Hepatocyte (in vitro differentiated cells): Measurements from ENCODE around the gene SORCS2.

ENCODE experiments used
- EZH2 ChIP-seq: fragments of 200-600 bp; sonication (generic); IDR thresholded peaks from 2 replicates; pipeline ENCODE4 v1.6.1; 2016; ENCODE audit warnings: antibody characterized with exemption, mild to moderate bottlenecking, borderline replicate concordance
- EZH2phosphoT487 ChIP-seq: fragments of 200-600 bp; sonication (generic); IDR thresholded peaks from one replicate; pipeline ENCODE4 v1.6.1; 2018; ENCODE audit warnings: antibody characterized with exemption, mild to moderate bottlenecking, low read depth, moderate library complexity; ENCODE audit not compliant: unreplicated experiment, severe bottlenecking
- TF ChIP-seq, protein P1 (sequence below): fragments of 200-600 bp; sonication (generic); IDR thresholded peaks from 2 replicates; pipeline ENCODE4 v1.5.1; 2016; ENCODE audit warnings: antibody characterized with exemption, mild to moderate bottlenecking; ENCODE audit not compliant: poor library complexity

DNA sequence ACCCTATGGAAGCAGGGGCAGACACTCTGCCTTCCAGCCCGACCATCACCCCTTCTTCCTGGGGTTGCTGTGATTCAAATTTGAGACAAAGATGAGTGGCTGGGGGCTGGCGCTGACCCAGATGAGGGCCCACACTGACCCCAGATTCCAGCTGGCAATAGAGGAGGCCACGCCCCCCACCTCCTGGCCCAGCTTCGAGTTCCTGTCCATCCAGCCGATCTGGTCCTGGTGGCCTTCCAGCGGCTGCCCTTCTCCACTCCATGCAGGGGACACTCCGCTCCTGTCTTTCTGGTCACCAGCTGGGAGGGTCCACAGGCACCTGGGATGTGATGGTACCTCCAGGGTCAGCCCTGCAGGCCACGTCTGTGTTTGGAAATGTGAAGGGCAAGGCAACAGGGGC lies 340.9 kb downstream of the SORCS2 start:
- TF ChIP-seq, protein P1, sequence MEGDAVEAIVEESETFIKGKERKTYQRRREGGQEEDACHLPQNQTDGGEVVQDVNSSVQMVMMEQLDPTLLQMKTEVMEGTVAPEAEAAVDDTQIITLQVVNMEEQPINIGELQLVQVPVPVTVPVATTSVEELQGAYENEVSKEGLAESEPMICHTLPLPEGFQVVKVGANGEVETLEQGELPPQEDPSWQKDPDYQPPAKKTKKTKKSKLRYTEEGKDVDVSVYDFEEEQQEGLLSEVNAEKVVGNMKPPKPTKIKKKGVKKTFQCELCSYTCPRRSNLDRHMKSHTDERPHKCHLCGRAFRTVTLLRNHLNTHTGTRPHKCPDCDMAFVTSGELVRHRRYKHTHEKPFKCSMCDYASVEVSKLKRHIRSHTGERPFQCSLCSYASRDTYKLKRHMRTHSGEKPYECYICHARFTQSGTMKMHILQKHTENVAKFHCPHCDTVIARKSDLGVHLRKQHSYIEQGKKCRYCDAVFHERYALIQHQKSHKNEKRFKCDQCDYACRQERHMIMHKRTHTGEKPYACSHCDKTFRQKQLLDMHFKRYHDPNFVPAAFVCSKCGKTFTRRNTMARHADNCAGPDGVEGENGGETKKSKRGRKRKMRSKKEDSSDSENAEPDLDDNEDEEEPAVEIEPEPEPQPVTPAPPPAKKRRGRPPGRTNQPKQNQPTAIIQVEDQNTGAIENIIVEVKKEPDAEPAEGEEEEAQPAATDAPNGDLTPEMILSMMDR = no peak
- TF ChIP-seq EZH2 = no peak
- TF ChIP-seq EZH2phosphoT487 = no peak
